HG02870 (cell line): ENCODE results near the gene GZMM.

Experiments
- ATAC-seq: cut with Tn5 transposase; IDR thresholded peaks from one replicate; pipeline ENCODE4 v1.9.1; 2021; ENCODE audit warnings: mild to moderate bottlenecking, moderate library complexity; ENCODE audit not compliant: unreplicated experiment

GZMM gene

DNA sequence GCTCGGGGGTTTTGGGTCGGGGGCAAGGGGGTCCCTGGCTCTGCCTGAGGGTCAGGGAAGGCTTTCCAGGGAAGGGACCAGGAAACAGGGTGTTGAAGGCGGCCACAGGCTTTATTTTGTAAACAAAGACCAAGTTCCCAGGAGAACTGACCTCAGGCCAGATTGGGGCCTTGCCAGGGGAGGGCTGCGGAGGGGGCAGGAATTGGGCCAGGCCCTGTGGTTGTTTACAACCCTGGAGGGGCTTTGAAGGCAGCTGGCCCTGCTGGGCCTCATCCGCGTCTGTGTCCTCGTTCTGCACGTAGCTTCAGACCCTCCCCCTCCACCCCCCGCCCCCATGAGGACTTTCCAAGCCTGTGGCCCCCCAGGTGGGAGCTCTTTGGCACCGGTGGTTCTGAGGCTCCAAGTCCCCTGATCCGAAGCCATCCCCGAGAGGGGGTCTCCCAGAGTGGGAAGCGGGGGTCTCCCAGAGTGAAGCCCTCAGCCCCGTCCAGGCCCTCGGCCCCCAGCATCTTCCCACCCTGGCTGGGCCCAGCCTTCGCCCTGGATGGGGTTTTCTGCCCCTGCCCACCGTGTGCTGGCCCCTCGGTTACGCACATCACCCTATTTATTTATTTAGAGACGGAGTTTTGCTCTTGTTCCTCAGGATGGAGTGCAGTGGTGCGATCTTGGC lies 15.1 kb downstream of the GZMM start:
- no peak for ATAC-seq

- no peak for ATAC-seq
Measured at GRCh38 chr19:560121-560520, 16.3 kb downstream of the GZMM start.

DNA sequence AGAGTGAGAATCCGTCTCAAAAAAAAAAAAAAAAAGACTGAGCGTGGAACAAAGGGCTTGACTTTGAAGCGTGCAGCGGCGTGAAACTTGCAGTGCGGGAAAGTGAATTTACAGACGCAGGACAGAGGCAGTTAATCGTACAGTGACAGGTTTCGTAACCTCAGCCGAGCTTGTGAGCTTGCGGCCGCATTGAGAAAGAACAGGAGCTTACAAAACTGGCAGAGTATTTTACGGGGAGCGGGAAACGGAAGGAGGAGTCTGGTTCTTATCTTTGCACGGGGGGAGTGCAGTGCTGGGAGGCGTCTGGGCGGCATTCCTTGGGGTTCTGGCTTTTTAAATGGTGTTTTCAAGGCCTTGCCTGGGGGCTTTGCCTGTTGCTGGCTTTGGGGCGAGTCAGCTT lies 22.6 kb downstream of the GZMM start:
- no peak for ATAC-seq

DNA sequence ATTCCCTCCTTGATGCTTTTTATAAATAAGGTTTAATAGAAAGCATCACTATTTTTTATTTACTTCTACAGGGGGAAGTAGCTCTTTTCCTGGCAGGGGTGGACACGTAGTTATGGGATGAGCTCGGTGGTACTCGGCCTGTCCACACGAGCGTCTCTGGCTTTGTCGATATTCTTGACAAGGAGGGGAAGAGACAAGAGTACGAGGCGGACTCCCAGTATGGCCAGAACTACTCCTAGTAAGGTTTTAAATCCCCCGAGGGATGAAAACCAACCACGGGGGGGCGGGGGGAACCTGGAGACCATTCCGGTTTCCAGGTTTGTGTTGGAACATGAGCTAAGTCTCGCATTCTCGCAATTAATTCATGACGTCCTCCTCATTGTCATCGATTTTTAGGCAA lies 23.0 kb downstream of the GZMM start:
- no peak for ATAC-seq

DNA sequence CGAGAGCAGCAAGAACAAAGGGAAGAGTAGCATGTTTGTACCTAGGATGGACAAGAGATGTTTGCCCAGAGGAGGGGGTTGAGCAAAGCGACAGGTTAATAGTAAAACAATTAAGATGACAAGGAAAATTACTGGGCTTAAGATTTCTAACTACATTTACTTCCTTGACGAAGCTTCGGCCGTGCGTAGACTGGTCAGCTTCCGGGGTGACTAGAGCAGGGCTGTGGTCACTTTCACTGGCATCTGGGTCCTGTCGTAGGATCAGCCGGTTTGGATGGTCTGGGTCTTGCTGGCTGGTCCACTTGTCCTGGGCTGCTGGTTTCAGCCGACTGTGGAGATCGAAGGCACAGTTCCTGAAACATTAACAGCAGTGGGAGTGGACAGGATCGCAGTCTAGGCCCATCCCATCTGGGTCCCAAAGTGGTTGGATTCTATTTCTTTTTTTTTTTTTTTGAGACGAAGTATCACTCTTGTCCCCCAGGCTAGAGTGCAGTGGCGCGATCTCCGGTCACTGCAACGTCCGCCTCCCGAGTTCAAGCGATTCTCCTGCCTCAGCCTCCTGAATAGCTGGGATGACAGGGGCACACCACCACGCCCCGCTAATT lies 23.5 kb downstream of the GZMM start:
- ATAC-seq, result no peak

- ATAC-seq, result no peak
Measured at GRCh38 chr19:570251-570686, 26.4 kb downstream of the GZMM start.

- no peak for ATAC-seq
Measured at GRCh38 chr19:570937-571565, 27.2 kb downstream of the GZMM start.

DNA sequence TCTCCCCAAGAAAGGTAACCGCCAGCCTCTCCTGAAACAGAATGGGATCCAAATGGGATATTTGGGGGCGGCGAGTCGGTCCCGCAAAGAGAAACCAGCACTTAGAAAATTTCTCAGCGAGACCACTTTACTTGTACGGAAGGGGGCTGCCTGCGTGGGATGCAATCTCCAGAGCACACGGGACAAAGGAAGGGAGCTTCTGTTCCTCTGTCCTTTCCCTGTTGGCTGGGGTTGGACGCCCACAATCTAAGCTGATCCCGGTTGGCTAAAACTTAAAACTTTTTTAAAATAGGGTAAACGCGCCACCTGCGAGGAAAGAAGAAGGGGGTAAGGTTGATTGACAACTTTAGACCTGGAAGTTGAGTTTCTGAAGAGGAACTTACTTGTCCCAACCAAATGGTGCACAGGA lies 27.7 kb downstream of the GZMM start:
- no peak for ATAC-seq

- ATAC-seq, result peak; percentile 69
Measured at GRCh38 chr19:572140-572742, 28.4 kb downstream of the GZMM start, which contains the start of gene BSG. TSS of gene BSG (plus strand) at chr19:572596. CDS start at chr19:572635, 39 bp downstream.

DNA sequence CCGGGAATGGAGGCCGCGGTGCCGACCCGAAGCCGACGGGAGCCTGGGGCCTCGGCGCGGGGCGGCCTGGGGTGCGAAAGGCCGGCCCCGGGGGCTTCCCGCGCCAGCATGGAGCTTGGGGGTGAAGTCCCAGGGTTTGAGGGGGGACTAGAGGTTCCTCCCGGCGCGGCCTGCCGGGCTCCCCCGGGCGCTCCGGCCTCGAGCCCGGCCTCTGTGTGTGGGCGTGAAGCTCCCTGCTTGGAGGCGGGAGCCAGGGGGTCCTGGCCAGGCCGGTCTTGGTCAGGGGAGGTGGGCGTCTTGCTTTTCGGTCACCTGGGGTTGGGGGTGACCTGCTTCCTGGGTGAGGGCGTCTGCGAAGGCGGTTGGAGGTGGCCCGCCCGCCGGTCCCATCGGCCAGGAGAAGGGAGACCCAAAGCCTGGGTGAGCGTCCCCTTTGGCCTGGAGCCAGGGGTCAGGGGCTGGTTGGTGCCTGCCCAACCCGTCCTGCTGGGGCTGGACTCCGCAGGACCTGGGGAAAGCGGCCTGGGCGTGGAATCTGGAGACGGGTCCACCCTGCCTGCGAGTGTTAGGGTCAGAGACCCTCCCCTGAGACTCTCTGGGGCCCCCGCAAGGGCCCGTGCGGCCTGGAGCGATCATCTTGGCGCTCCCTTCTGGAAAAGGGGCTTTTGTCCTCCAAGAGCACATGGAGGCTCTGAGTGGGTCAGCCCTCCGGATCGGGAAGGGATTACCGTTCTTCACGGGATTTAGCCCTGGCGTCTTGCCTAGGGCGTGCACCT lies 29.1 kb downstream of the GZMM start:
- peak; percentile 24 for ATAC-seq

DNA sequence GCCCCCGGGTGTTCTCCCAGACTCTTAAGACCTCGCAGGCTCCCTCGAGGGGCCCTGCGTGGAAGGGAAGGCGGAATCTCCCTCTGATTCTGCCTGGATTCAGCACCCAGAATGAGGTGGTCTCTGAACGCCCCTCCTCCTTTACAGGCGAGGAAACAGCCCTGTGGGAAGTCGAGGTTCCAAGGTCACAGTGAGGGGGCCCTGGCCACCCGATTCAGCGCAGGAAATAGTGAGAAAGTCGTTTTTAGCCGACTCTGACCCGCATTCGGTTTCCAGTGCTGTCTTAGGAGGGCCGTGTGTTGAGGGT lies 29.6 kb downstream of the GZMM start:
- ATAC-seq, result no peak

- no peak for ATAC-seq
Measured at GRCh38 chr19:574658-575526, 31.0 kb downstream of the GZMM start.

DNA sequence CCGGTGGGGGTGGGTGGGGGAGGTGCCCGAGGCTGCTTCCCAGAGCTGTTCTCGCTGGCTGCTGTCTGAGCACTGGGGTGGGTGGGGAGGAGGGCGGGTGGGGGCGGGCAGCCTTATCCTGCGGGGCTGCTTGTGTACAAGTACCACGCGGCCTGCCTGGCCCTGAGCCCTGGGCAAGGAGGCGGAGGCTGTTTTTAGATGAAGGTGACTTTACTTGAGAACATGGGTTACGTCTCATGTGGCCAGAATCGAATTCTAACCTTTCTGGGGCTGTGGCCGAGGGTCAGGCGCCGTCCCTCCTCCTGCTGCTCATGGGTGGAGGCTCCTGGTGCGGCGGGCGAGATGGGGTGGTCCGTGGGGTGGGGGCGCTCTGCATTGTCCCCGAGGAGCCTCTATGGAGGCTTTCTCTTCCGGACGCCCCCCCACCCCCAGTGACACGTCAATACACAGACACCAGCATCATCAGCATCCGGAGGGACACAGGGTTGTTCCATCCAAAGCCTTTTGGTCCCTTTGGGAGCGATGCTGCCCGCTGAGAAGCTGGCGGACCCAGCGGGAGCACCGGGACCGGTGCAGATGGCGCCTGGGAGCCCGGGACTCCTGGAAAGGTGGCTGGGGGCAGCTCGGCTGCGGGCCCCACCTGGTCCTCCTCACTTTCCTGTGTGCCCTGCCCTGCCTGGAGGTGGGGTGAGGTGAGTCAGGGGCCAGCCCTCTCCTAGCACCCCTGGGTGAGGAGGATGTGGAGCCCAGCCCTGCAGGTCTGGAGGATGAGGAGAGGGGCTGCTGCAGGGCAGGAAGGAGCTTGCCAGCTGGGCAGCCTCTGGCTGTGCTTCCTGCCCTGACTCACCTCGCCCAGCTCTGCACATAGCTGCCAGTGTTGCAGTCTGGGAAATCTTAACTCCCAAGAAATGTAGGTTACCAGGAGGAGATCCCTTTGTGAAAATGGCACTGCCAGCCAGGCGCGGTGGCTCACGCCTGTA lies 32.0 kb downstream of the GZMM start:
- no peak for ATAC-seq

DNA sequence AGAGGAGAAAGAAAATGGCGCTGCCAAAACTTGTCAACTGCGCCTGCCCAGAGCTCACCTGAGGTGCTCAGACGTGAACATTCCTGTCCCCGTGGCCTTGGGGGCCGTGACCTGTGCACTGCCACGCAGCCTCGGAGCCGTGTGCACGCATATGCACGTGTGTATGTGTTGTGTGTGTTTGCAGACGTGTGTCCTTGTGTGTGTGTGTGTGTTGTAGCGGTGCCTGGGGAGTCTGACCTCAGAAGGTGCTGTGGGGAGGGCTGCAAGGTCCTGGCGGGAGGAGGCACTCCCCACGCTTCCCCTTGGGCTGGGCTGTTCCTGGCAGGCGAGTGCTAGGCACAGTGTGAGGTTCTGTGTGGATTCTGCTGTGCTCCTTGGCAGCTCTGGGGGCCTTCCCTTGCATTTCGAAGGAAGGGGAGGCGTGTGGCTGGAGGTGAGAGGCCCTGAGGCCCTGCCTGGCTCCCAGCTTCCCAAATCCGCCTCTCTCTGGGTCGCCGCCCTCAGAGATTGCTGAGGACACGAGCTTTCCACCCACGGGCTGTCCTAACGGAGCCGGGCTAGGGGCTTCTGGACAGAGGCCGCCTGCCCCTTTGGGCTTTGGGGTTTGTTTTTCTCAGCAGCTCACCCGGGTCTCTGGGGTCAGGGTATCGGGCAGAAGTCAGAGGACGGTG lies 33.0 kb downstream of the GZMM start:
- no peak for ATAC-seq

GRCh38 chr19:577439-578392 lies 33.9 kb downstream of the GZMM start:
- no peak for ATAC-seq

GRCh38 chr19:579111-579841 lies 35.4 kb downstream of the GZMM start:
- no peak for ATAC-seq

GRCh38 chr19:579842-580155 lies 35.9 kb downstream of the GZMM start:
- ATAC-seq, result no peak
